ENCODE results near the gene PRDM15.
A peak's percentile ranks its signal among the peaks of the same experiment; 100 is the strongest.

The PRDM15 gene

GRCh38 chr21:41906770-41907169, 27.6 kb upstream of the PRDM15 start:
- no peak for DNase-seq

GRCh38 chr21:41903559-41904351, 24.6 kb upstream of the PRDM15 start:
- DNase-seq, result no peak

GRCh38 chr21:41902946-41903345, 23.8 kb upstream of the PRDM15 start:
- DNase-seq, result no peak

- DNase-seq, result no peak
These were observed 22.6 kb upstream of the PRDM15 start for GRCh38 chr21:41901782-41902181.

GRCh38 chr21:41901099-41901498, 22.0 kb upstream of the PRDM15 start:
- peak; percentile 39 for DNase-seq

DNA sequence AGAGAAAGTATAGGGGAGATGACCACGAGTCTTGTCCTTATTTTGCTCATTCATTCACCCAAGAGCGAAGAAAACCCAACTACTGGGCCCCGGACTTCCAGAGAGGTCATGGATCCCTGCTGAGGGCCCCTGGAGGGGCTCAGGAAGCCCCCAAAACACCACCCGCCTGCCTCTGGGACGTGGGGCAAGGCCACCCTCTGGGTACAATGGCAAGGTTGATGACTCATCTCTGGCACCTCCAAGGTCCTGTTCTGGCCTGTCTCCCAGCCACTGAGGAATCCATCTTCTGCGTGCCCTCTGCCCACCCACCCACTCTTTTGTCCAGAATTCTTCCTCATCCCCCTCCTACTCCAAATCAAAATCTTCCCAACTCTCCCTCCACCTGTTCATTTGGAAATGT, 21.3 kb upstream of the PRDM15 start:
- DNase-seq, result no peak

DNA sequence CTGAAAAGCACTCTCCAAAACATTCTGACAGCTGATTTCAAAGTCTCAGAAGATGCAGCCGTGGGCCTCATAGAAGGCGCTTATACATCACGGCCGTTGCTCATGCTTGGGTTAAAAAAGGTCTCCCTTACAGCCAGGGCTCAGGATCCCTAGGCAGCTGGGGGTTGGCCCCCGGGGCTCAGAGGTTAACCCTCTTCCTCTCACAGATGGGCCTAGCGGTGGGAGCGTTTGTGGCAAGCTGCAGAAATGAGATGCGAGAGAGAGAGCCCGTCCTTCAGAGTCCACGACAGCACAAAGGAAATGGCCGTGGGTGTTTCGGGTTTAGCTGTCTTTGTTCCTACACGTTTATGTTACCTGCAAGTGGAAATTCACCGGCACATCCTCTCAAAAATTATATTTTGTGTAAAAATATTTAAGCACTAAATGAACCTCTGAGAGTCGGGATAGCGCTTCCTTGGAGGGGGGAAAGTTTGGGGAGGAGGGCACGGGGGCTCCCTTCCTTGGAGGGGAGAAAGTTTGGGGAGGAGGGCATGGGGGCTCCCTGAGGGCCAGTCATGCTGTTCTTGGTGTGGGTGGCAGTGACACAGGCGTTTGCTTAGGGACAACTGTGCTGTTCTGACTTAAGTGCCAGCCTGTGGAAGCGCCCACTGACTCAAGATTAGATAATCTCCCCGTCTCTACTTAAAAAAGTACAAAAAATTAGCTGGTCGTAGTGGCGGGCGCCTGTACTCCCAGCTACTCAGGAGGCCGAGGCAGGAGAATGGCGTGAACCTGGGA, 20.5 kb upstream of the PRDM15 start:
- DNase-seq, result peak; percentile 41

DNA sequence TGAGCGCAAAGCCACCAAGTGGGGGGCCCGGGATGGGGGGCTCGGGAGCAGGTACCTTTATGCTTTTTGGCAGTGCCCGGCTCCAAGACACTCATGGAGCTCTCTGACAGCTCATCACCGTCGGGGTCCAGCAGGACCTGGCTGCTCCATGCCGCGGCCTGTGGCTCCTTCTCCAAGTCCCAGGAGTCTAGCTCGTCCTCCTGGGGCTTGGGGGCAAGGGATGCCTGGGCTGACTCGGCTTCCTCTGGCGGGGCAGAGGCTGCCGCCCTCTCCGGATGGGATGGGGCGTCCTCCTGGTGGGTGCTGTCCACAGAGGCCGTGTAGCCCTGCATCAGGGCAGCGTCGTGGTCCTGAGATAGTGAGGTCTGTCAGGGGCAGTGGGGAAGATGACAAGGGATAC, 19.9 kb upstream of the PRDM15 start:
- no peak for DNase-seq

GRCh38 chr21:41897700-41898099, 18.6 kb upstream of the PRDM15 start:
- no peak for DNase-seq

DNA sequence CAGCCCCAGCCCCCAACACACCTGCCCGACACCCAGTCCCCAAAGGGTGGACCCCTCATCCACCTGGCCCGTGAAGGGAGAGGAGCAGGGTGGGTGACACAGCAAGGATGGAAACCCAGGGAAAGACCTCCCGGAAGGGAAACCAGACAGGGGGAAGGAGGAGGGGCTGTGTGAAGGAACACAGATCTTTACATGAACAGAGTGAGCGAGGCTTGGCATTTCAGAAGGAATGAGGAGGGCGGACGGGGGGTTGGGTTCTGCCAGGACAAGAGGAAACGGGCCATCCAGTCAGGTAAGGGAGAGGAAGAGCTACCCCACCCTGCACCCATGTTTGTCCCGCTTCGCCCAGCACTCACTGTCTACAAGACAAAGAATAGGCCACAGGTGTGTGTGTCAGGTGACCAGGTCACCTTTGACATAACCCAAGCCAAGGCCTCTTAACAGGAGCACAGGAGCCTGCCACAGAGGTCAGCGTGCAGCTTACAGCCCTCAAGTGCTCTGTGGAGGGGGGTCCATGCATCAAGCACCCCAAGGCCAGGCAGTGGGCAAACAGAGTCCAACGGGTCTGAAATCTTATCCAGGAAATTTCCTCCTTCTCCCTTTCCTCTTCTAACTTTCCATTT, 18.0 kb upstream of the PRDM15 start:
- no peak for DNase-seq

- DNase-seq, result peak; percentile 60
These were observed 16.7 kb upstream of the PRDM15 start for GRCh38 chr21:41895643-41896493.

GRCh38 chr21:41894922-41895557, 15.9 kb upstream of the PRDM15 start:
- DNase-seq, result no peak

GRCh38 chr21:41894511-41894910, 15.4 kb upstream of the PRDM15 start:
- DNase-seq, result no peak

GRCh38 chr21:41892726-41893125, 13.6 kb upstream of the PRDM15 start:
- no peak for DNase-seq

GRCh38 chr21:41891132-41891531, 12.0 kb upstream of the PRDM15 start:
- no peak for DNase-seq

DNA sequence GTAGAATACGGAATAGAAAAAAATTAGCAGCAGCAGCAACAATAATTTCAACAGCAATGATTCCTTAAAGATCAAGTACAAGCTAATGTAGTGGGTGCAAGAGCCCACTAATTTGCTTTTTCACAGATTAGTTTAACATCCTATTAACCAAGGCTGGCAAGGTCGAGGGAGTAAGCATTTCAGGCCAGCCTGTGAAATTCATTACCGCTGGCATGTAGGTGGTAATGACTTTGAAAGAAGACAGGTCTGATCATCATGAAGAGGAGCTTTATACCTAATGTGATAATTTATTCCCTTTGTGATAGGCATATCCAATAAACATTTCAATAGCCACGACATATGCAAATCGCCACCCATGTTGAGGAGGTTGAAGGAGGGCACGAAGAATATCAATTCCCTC, 11.2 kb upstream of the PRDM15 start:
- no peak for DNase-seq

DNA sequence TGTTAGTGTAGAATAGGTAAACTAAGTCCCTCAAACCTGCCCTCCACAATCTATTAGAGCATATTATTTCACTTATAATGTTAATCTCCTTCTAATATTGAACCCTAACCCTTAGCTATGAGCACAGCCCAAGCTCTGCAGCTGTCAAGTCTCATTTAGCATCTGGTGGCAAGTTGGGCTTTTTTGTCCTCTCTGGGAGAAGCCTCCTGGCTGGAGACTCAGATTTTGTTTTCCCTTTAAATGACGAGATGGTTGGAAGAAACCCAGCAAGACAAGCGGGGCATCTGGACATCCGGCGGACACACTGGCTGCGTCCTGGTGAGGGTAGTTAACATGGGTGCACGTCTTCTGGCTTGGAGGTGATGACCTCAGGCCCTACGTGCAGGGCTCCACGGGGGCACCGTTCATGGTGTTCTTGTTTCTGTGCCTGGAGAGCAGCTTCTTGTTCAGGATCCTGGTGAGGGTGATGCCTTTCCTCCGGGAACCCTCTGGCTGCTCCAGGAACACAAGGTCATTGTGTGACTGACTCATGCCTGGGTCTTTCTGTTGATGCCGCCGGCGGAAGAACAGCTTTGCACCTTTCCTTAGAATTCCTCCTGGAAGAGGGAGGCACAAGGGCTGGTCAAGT, 9.7 kb upstream of the PRDM15 start:
- DNase-seq, result no peak

- DNase-seq, result no peak
These were observed 8.5 kb upstream of the PRDM15 start for GRCh38 chr21:41887667-41888066.

DNA sequence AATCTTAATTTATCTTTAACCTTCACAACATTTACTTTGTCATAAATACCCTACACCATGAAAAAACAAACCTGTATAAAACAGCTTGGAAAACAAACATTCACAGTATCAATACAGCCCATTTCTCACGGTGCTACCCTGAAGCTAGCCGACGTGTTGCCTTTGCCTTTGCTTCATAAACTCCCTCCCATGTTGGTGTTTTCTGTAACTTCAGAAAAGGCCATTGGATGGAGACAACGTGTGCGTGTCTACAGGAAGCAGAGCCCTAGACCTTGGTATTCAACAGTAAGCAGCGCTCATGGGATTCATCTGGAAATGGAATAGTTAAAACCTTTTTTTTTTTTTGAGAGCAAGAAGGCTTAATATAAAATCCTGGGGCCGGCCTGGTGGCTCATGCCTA, 7.2 kb upstream of the PRDM15 start:
- DNase-seq, result no peak

DNA sequence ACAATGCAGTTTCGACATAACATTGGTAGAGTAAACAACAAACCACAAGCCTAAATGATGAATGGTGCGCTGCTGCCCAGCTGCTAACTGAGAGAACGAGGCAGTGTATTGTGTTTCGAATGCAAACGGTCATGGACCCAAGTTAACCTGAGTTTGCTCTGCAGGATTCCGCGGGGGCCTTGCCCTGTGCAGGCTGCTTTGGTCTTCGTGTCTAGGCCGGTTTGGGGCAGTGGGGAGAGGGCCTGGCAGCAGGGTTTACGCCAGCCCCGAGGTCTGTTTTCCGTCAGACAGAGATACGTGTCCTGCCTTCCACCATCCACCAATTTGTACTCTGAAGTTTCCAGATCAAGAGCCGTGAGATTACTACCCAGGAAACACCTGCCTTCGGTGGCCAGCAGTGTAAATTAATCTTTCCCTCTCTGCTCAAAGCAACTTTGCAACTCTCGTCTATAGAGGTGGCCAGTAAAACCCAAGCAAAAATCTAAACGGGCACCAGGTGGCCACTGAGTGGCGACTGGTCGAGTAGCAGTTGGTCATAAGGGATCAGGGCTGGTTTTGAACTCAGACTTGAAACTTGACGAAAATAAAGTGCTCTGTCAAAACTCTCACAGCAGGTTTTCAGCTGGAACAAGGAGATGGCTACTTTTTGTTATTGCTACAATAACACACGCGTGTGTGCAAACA, 6.3 kb upstream of the PRDM15 start:
- no peak for DNase-seq

DNA sequence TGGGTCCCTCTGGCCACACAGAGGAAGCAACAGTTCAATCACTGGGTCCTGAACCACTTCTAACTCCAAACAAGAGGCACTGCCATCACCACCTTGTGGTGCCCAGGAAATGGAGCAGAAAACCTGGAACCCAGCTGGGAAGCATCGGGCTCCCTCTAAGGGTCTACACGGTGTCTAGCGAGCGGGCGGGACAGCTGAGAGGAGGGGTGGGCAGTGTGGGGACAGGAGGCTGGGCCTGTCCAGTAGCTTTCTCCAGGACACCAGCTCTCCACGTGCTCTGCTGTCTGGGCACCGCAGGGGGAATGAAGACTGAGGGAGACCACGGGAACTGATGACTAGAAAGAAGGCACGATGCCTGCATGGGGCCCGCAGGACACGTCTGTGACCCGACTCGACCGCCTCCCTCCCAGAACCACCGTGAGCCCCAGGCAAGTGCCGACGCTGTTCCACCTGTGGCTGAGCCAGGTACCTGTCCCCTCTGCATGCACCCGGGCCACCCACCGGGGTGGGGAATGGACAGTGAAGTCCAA, 5.4 kb upstream of the PRDM15 start:
- DNase-seq, result no peak
